ENCODE results near the gene GPR137B.

GPR137B gene

GRCh38 chr1:236132420-236133046 lies 9.8 kb upstream of the GPR137B start:
- no peaks in the 10 kb centered on the region for H3K4me1 ChIP-seq (ENCODE audit: control insufficient read depth, insufficient read depth, low read length, unreplicated experiment)
- no peaks in the 10 kb centered on the region for H3K36me3 ChIP-seq (ENCODE audit: insufficient read depth, low read length)
- no peak overlapping the region for H2AFZ ChIP-seq (ENCODE audit: low read length, unreplicated experiment)
- H3K4me3 ChIP-seq (ENCODE audit: low read depth, low read length): no peak overlapping the region
- no peak overlapping the region for H3K27ac ChIP-seq (ENCODE audit: low read depth, low read length)
- no peaks in the 10 kb centered on the region for H3K79me2 ChIP-seq (ENCODE audit: control insufficient read depth, insufficient read depth, low read length, unreplicated experiment)
- H3K27me3 ChIP-seq (ENCODE audit: insufficient read depth, low read length): peaks cover 62% of the 10 kb centered on the region

DNA sequence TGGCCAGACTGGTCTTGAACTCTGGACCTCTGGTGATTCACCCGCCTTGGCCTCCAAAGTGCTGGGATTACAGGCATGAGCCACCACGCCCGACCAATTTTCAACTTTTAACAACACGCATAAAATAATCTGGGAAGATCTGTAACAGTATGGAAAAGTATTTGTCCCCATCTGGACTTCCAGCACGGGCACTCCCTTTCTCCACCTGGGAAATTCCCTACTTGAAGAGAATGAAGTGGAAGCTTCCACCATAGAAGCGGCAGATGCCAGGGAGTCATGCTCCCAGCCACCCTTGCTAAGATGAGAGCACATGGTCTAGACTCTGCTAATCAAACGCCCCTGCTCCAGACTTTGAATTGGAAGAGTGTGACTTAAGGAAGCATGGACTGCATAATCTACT lies 9.0 kb upstream of the GPR137B start:
- Histone ChIP-seq H3K4me3 (ENCODE audit: low read depth, low read length) (no peak overlapping the region), H3K27me3 (ENCODE audit: insufficient read depth, low read length) (peaks cover 71% of the 10 kb centered on the region), H3K79me2 (ENCODE audit: control insufficient read depth, insufficient read depth, low read length, unreplicated experiment) (no peaks in the 10 kb centered on the region), H3K27ac (ENCODE audit: low read depth, low read length) (no peak overlapping the region), H3K36me3 (ENCODE audit: insufficient read depth, low read length) (no peaks in the 10 kb centered on the region), H3K4me1 (ENCODE audit: control insufficient read depth, insufficient read depth, low read length, unreplicated experiment) (no peaks in the 10 kb centered on the region), H2AFZ (ENCODE audit: low read length, unreplicated experiment) (no peak overlapping the region)

GRCh38 chr1:236133802-236134201 lies 8.5 kb upstream of the GPR137B start:
- Histone ChIP-seq H3K79me2 (ENCODE audit: control insufficient read depth, insufficient read depth, low read length, unreplicated experiment) (no peaks in the 10 kb centered on the region), H3K4me1 (ENCODE audit: control insufficient read depth, insufficient read depth, low read length, unreplicated experiment) (no peaks in the 10 kb centered on the region), H3K27me3 (ENCODE audit: insufficient read depth, low read length) (peaks cover 75% of the 10 kb centered on the region), H3K36me3 (ENCODE audit: insufficient read depth, low read length) (no peaks in the 10 kb centered on the region), H3K27ac (ENCODE audit: low read depth, low read length) (no peak overlapping the region), H3K4me3 (ENCODE audit: low read depth, low read length) (no peak overlapping the region), H2AFZ (ENCODE audit: low read length, unreplicated experiment) (no peak overlapping the region)

GRCh38 chr1:236137285-236137852 lies 5.0 kb upstream of the GPR137B start:
- Histone ChIP-seq H3K79me2 (ENCODE audit: control insufficient read depth, insufficient read depth, low read length, unreplicated experiment) (no peaks in the 10 kb centered on the region), H3K36me3 (ENCODE audit: insufficient read depth, low read length) (no peaks in the 10 kb centered on the region), H3K4me1 (ENCODE audit: control insufficient read depth, insufficient read depth, low read length, unreplicated experiment) (no peaks in the 10 kb centered on the region), H2AFZ (ENCODE audit: low read length, unreplicated experiment) (no peak overlapping the region), H3K4me3 (ENCODE audit: low read depth, low read length) (no peak overlapping the region), H3K27me3 (ENCODE audit: insufficient read depth, low read length) (peaks cover 78% of the 10 kb centered on the region), H3K27ac (ENCODE audit: low read depth, low read length) (no peak overlapping the region)

- no peak overlapping the region for H3K4me3 ChIP-seq (ENCODE audit: low read depth, low read length)
- peaks cover 58% of the 10 kb centered on the region for H3K27me3 ChIP-seq (ENCODE audit: insufficient read depth, low read length)
- no peaks in the 10 kb centered on the region for H3K36me3 ChIP-seq (ENCODE audit: insufficient read depth, low read length)
- H3K79me2 ChIP-seq (ENCODE audit: control insufficient read depth, insufficient read depth, low read length, unreplicated experiment): no peaks in the 10 kb centered on the region
- H3K4me1 ChIP-seq (ENCODE audit: control insufficient read depth, insufficient read depth, low read length, unreplicated experiment): peaks cover 4% of the 10 kb centered on the region
- no peak overlapping the region for H2AFZ ChIP-seq (ENCODE audit: low read length, unreplicated experiment)
- no peak overlapping the region for H3K27ac ChIP-seq (ENCODE audit: low read depth, low read length)
Measured at GRCh38 chr1:236139495-236139894, 2.8 kb upstream of the GPR137B start.

DNA sequence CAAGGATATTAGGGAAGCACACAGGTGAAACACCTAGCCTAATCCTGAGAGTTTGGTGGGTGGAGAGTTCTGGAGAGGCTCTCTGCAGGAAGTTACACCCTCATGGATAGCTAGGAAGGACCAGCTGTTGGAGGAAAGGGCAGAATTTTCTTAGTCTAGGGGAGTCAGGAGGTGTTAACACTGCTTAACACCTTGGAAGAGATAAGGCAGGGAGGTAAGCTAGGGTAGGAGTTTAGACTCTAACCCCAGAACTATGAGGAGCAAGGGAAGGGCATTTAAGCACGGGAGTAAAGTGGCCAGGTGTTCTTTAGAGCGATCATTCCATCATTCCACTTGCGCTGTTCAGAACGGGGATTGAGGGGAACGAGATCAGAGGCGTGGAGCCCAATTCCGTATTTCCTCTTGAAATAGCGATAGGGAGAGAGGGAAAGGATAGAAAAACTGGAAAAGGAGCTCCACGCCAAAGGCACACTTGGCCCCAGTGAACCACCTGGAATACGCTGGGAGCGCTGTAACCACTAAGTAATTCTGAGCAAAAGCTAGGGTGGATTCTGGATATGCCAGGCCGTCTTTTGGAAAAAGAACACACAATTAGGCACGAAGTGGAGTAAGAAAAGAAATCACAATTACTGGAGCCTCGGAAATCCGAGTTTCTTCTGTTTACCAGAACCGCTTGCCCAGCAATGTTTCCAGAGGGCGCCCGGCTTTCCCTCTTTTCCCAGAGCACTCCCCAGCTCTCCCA lies 1.5 kb upstream of the GPR137B start:
- H2AFZ ChIP-seq (ENCODE audit: low read length, unreplicated experiment): peak overlapping the region; percentile 80
- no peak overlapping the region for H3K27ac ChIP-seq (ENCODE audit: low read depth, low read length)
- H3K4me1 ChIP-seq (ENCODE audit: control insufficient read depth, insufficient read depth, low read length, unreplicated experiment): peaks cover 4% of the 10 kb centered on the region
- no peaks in the 10 kb centered on the region for H3K36me3 ChIP-seq (ENCODE audit: insufficient read depth, low read length)
- H3K27me3 ChIP-seq (ENCODE audit: insufficient read depth, low read length): peaks cover 44% of the 10 kb centered on the region
- peak overlapping the region; percentile 68 for H3K4me3 ChIP-seq (ENCODE audit: low read depth, low read length)
- no peaks in the 10 kb centered on the region for H3K79me2 ChIP-seq (ENCODE audit: control insufficient read depth, insufficient read depth, low read length, unreplicated experiment)

GRCh38 chr1:236141447-236142252 lies 689 bp upstream of the GPR137B start:
- no peaks in the 10 kb centered on the region for H3K36me3 ChIP-seq (ENCODE audit: insufficient read depth, low read length)
- H3K4me3 ChIP-seq (ENCODE audit: low read depth, low read length): peak overlapping the region; percentile 68
- no peaks in the 10 kb centered on the region for H3K79me2 ChIP-seq (ENCODE audit: control insufficient read depth, insufficient read depth, low read length, unreplicated experiment)
- H3K4me1 ChIP-seq (ENCODE audit: control insufficient read depth, insufficient read depth, low read length, unreplicated experiment): peaks cover 4% of the 10 kb centered on the region
- peaks cover 40% of the 10 kb centered on the region for H3K27me3 ChIP-seq (ENCODE audit: insufficient read depth, low read length)
- no peak overlapping the region for H3K27ac ChIP-seq (ENCODE audit: low read depth, low read length)
- peak overlapping the region; percentile 80 for H2AFZ ChIP-seq (ENCODE audit: low read length, unreplicated experiment)

GRCh38 chr1:236143104-236143948 lies 987 bp downstream of the GPR137B start:
- H2AFZ ChIP-seq (ENCODE audit: low read length, unreplicated experiment): peak overlapping the region; percentile 76
- H3K27ac ChIP-seq (ENCODE audit: low read depth, low read length): no peak overlapping the region
- peak overlapping the region; percentile 86 for H3K4me3 ChIP-seq (ENCODE audit: low read depth, low read length)
- H3K79me2 ChIP-seq (ENCODE audit: control insufficient read depth, insufficient read depth, low read length, unreplicated experiment): no peaks in the 10 kb centered on the region
- no peaks in the 10 kb centered on the region for H3K36me3 ChIP-seq (ENCODE audit: insufficient read depth, low read length)
- H3K27me3 ChIP-seq (ENCODE audit: insufficient read depth, low read length): peaks cover 29% of the 10 kb centered on the region
- H3K4me1 ChIP-seq (ENCODE audit: control insufficient read depth, insufficient read depth, low read length, unreplicated experiment): peaks cover 4% of the 10 kb centered on the region

GRCh38 chr1:236144033-236144432 lies 1.7 kb downstream of the GPR137B start:
- Histone ChIP-seq H3K36me3 (ENCODE audit: insufficient read depth, low read length) (no peaks in the 10 kb centered on the region), H2AFZ (ENCODE audit: low read length, unreplicated experiment) (no peak overlapping the region), H3K4me3 (ENCODE audit: low read depth, low read length) (no peak overlapping the region), H3K27ac (ENCODE audit: low read depth, low read length) (no peak overlapping the region), H3K79me2 (ENCODE audit: control insufficient read depth, insufficient read depth, low read length, unreplicated experiment) (no peaks in the 10 kb centered on the region), H3K4me1 (ENCODE audit: control insufficient read depth, insufficient read depth, low read length, unreplicated experiment) (peaks cover 4% of the 10 kb centered on the region), H3K27me3 (ENCODE audit: insufficient read depth, low read length) (peaks cover 22% of the 10 kb centered on the region)
